Renal cortex interstitium (tissue), 11 donors: ENCODE results near the gene KIFC3. TPM values are rescaled to one million over a fixed set of nuclear protein-coding genes. Genes with fewer than 3 reads are reported as not detected.
"Not testable (repeated sequence)": the region's sequence is repeated elsewhere in the genome, so short reads cannot be mapped to it uniquely, and the experiment has no call there.

Experiments
- DNase-seq, 11 donors: peaks; one replicate each; pipeline ENCODE4 v3.0.0-alpha.2; 2013; ENCODE audit warnings: low read depth in 9 of 11, low spot score in 4 of 11; ENCODE audit errors: extremely low read depth in 1 of 11
- polyA plus RNA-seq, 3 donors: library from polyadenylated mRNA; unstranded; fragments of 120-200 nt; gene quantifications; one replicate each; pipeline ENCODE4 v1.2.1, GENCODE V29; 2013; ENCODE audit not compliant: insufficient read length in 3 of 3

The KIFC3 gene
- polyA plus RNA-seq, 3 donors = 40.0 to 92.3 (median 58.4) TPM

DNA sequence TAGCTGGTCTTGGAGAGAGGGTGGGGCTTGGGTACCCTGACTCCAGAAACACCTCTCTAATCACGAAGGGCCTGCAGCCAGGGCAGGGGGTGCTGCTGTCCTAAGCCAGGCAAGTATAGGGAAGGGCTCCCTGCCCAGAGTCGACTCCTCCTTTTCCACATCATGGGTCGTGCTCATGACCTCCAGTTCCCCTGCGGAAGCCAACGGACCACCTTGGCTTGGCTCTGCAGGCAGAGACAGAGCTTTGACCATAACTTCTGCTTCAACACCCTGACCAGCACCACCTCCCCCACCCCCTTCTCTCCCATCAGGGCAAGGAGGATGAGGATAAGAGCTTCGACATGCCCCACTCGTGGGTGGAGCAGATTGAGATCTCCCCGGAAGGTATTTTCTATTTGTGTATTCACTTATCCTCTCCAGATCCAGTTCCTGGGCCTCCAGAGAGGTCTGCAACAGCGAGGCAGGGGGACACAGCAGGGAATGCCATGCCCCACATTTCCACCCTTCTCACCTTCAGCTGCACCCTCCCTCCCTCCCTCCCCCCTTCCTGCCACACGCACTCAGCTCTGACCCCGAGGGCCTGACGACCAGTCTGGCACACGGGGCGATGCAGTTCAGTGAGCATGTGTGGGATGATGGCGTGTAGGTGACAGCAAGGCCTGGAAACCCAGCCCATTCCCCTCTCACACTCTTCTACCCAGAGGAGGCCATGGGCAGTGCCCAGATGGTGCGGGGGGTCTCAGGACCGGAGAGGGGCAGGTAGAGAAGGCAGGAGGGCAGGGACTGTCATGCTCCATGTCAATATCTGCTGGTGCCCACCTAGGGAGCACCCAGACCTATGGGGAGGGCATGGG lies 80.7 kb downstream of the KIFC3 start:
- no peak for DNase-seq

- peak in 1 of 11 donors; percentile 21 for DNase-seq
These were observed 82.1 kb downstream of the KIFC3 start for GRCh38 chr16:57720142-57720575.

DNA sequence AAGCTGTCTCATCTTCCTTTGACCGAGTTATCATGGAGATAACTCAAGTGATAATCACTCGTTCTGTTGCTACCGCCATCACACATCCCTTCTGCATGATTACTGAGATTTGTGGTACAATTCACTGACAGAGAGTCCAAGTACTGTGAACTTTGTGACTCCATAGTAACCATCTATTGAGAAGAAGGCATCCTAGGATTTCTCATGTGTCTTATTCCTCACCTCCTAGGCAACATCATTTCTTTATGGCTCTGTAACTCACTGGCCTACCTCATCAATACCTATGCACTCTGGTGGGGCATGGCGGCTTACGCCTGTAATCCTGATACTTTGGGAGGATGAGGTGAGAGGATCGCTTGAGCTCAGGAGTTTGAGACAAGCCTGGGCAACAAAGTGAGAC lies 88.2 kb downstream of the KIFC3 start:
- no peak for DNase-seq

DNA sequence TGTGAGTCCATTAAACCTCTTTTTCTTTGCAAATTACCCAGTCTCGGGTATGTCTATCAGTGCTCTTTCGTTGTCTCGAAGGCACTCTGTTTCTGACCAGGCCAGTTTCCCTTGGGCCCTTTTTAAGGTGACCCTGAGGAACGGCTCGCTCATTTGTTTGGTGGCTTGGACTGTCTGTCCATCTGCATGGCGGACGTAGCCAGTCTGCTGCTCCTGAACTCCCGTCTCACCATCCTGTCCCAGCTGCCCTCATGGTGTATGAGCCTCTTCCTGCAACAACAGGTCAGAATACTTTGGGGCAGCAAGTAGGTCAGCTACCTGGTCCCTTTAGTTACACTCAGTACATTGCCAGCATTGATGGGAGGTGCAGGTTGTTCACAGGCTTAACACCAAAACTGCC lies 88.7 kb downstream of the KIFC3 start:
- DNase-seq = no peak

DNA sequence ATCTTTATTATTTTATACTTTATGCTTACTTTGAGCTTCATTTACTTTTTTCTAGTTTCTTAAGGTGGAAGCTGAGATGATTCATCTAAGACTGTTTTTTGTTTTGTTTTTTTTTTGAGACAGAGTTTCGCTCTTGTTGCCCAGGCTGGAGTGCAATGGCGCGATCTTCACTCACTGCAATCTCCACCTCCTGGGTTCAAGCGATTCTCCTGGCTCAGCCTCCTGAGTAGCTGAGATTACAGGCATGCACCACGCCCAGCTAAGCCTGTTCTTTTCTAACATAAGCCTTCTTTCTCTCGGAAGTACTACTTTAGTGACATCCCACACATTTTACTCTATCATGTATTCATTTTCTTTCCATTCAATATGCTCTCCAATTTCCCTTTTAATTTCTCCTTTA lies 89.7 kb downstream of the KIFC3 start:
- DNase-seq = not testable (repeated sequence)

- no peak for DNase-seq
These were observed 90.3 kb downstream of the KIFC3 start for GRCh38 chr16:57711993-57712392.

- no peak for DNase-seq
These were observed 90.9 kb downstream of the KIFC3 start for GRCh38 chr16:57711346-57711745.

DNA sequence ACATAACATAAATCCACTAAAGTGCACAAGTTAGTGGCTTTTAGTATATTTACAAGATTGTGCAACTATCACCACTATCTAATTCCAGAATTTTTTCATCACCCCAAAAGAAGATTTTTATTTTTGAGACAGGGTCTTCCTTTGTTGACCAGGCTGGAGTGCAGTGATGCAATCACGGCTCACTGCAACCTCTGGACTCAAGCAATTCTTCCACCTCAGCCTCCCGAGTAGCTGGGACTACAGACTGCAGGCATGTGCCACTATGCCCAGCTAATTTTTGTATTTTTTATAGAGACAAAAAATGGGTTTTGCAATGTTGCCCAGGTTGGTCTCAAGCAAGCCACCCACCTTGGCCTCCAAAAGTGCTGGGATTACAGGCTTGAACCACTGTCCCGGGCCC lies 92.6 kb downstream of the KIFC3 start:
- DNase-seq = no peak

Other genes starting within 250 kb of the KIFC3 start
- gene ADGRG1, start 173.9 kb downstream of the KIFC3 start, polyA plus RNA-seq = 10 to 100 TPM; 58.2 to 93.6 (median 59.3) TPM
- gene ADGRG3, start 134.2 kb downstream of the KIFC3 start, polyA plus RNA-seq = under 1 TPM; 0.21 to 0.48 (median 0.27) TPM
- gene DRC7, start 107.7 kb downstream of the KIFC3 start, polyA plus RNA-seq = 1 to 10 TPM; 2.4 to 4.8 (median 3.8) TPM
- gene KATNB1, start 66.7 kb downstream of the KIFC3 start, polyA plus RNA-seq = 10 to 100 TPM; 18.2 to 24.9 (median 21.9) TPM
- under 1 TPM in 1 of 3 donors, not detected in 2; 0.11 TPM for gene CNGB1, start 168.6 kb upstream of the KIFC3 start, polyA plus RNA-seq
- gene ZNF319, start 198.2 kb upstream of the KIFC3 start, polyA plus RNA-seq = 10 to 100 TPM in 1 of 3 donors, 1 to 10 TPM in 2; 9.2 to 12.8 (median 9.9) TPM
- 10 to 100 TPM; 21.1 to 21.9 (median 21.4) TPM for gene USB1, start 198.9 kb upstream of the KIFC3 start, polyA plus RNA-seq
- gene MMP15, start 223.3 kb upstream of the KIFC3 start, polyA plus RNA-seq = 10 to 100 TPM; 10.9 to 17.9 (median 14.9) TPM